K562 (cell line): ENCODE results near the gene GRID2IP. TPM values are rescaled to one million over a fixed set of nuclear protein-coding genes. Genes with fewer than 3 reads are reported as not detected.

Source experiments
- ATAC-seq: fragments of 200-7000 bp; cut with Tn5 transposase; 3 replicates; pipeline ENCODE4 v1.9.1; 2020; ENCODE audit warnings: moderate library complexity
- BruUV-seq: library from RNA; stranded (reverse); fragments of 400-500 nt; replicated peaks from 2 replicates; lab custom pipeline; 2021; lab: Mats Ljungman, UMichigan
- CTCF ChIA-PET: fragments of 300-600 bp; formaldehyde crosslinking; extraction: SDS; loops from one replicate; lab custom pipeline; 2021; ENCODE audit warnings: low intra/inter-chr PET ratio; lab: Yijun Ruan, JAX
- POLR2A ChIA-PET: fragments of 300-600, 350-650 bp; sonication (Branson Sonifier 250); formaldehyde crosslinking; extraction: SDS; loops from one replicate; lab custom pipeline; 2021; ENCODE audit warnings: antibody characterized with exemption, inconsistent platforms; lab: Yijun Ruan, JAX
- DNase-seq, 4 experiments: peaks; one replicate each; pipeline versions ENCODE4 v3.0.0 to v3.0.0-alpha.2; 2011 to 2018; ENCODE audit warnings: low spot score in 3 of 4, mixed read lengths in 3 of 4; ENCODE audit errors: extremely low read depth in 1 of 4
- FAIRE-seq: peaks from 2 replicates; lab custom pipeline; 2011; peaks lifted over from hg19 to GRCh38; lab: Jason Lieb, UNC
- H2AFZ ChIP-seq: 2 replicates; pipeline ENCODE4 v1.6.0; 2011; ENCODE audit warnings: low read depth, low read length, control low read depth, inconsistent platforms
- H3K27ac ChIP-seq: fragments of 200-600 bp; 3 replicates; pipeline ENCODE4 v1.8.0; 2011; ENCODE audit warnings: low read depth, mild to moderate bottlenecking, control low read depth, inconsistent platforms, low read length, moderate library complexity, mixed read lengths; ENCODE audit errors: extremely low read depth
- H3K27me3 ChIP-seq, 2 experiments: fragments of 300-600 bp in 1 of 2; 2 replicates in 1 of 2; 3 replicates in 1 of 2; pipeline versions ENCODE4 v1.6.0 to v1.8.0; 2011; ENCODE audit warnings: inconsistent platforms in 2 of 2, low read length in 2 of 2, mild to moderate bottlenecking in 1 of 2, mixed read lengths in 1 of 2, moderate library complexity in 1 of 2; ENCODE audit not compliant: control insufficient read depth in 2 of 2, insufficient read depth in 2 of 2
- H3K36me3 ChIP-seq: fragments of 300-600 bp; 3 replicates; pipeline ENCODE4 v1.8.0; 2011; ENCODE audit warnings: mild to moderate bottlenecking, low read length, inconsistent platforms; ENCODE audit not compliant: control insufficient read depth, insufficient read depth
- H3K4me1 ChIP-seq, 2 experiments: fragments of 200-600 bp in 1 of 2; replicated peaks in 1 of 2; 2 replicates in 1 of 2; 3 replicates in 1 of 2; pipeline versions ENCODE4 v1.5.1 to v1.8.0; 2011; ENCODE audit warnings: inconsistent platforms in 2 of 2, low read length in 2 of 2, mild to moderate bottlenecking in 1 of 2, mixed read lengths in 1 of 2, moderate library complexity in 1 of 2; ENCODE audit not compliant: control insufficient read depth in 2 of 2, insufficient read depth in 2 of 2
- H3K4me2 ChIP-seq: 2 replicates; pipeline ENCODE4 v1.6.1; 2011; ENCODE audit warnings: low read length, control low read depth, inconsistent platforms, mixed read lengths; ENCODE audit not compliant: insufficient read depth
- H3K4me3 ChIP-seq: fragments of 200-600 bp; sonication (generic), shearing (Covaris generic); 2 replicates; pipeline ENCODE4 v1.5.1; 2016; ENCODE audit warnings: control low read depth, inconsistent platforms
- H3K79me2 ChIP-seq: fragments of 200-600 bp; 3 replicates; pipeline ENCODE4 v1.8.0; 2011; ENCODE audit warnings: low read length, inconsistent platforms; ENCODE audit not compliant: control insufficient read depth, insufficient read depth
- H3K9ac ChIP-seq, 2 experiments: 2 replicates each; pipeline versions ENCODE4 v1.6.0 to v1.6.1; 2011; ENCODE audit warnings: low read depth in 2 of 2, low read length in 2 of 2, control low read depth in 1 of 2, inconsistent platforms in 1 of 2, mild to moderate bottlenecking in 1 of 2, mixed read lengths in 1 of 2; ENCODE audit not compliant: insufficient read depth in 1 of 2
- H3K9me1 ChIP-seq: one replicate; pipeline ENCODE4 v1.6.0; 2011; ENCODE audit warnings: inconsistent platforms, mild to moderate bottlenecking, low read length, moderate library complexity; ENCODE audit not compliant: control insufficient read depth, insufficient read depth
- H3K9me3 ChIP-seq: replicated peaks from 2 replicates; pipeline ENCODE4 v1.5.1; 2011; ENCODE audit warnings: low read depth, low read length, inconsistent platforms; ENCODE audit not compliant: control insufficient read depth, insufficient read depth
- H4K20me1 ChIP-seq: replicated peaks from 2 replicates; pipeline ENCODE4 v1.6.1; 2011; ENCODE audit warnings: low read length, inconsistent platforms, mixed read lengths; ENCODE audit not compliant: control insufficient read depth, insufficient read depth
- ASH1L ChIP-seq: fragments of 450-650 bp; IDR thresholded peaks from 2 replicates; pipeline ENCODE4 v1.6.1; 2018; ENCODE audit warnings: borderline replicate concordance, mild to moderate bottlenecking, low read depth; ENCODE audit not compliant: partially characterized antibody
- ATF3 ChIP-seq, 2 experiments: fragments of 450-650 bp in 1 of 2; sonication (generic) in 1 of 2; formaldehyde crosslinking in 1 of 2; IDR thresholded peaks in 1 of 2; conservative IDR thresholded peaks in 1 of 2; 2 replicates each; pipeline versions ENCODE4 v1.6.1 to v1.8.1; 2016 to 2023; ENCODE audit warnings: mild to moderate bottlenecking in 2 of 2, moderate library complexity in 2 of 2, inconsistent platforms in 1 of 2, missing genetic modification reagents in 1 of 2
- CBX1 ChIP-seq: sonication (generic); IDR thresholded peaks from 2 replicates; pipeline ENCODE4 v1.6.1; 2016; ENCODE audit warnings: antibody characterized with exemption, low read depth, mild to moderate bottlenecking
- CTBP1 ChIP-seq: fragments of 450-650 bp; IDR thresholded peaks from 2 replicates; pipeline ENCODE4 v1.6.1; 2016; ENCODE audit warnings: borderline replicate concordance
- NCOA1 ChIP-seq: fragments of 450-650 bp; IDR thresholded peaks from 2 replicates; pipeline ENCODE4 v1.6.1; 2016; ENCODE audit warnings: low read depth
- NCOA2 ChIP-seq, 2 experiments: fragments of 450-650 bp; IDR thresholded peaks; 2 replicates each; pipeline ENCODE4 v1.6.1; 2018; ENCODE audit warnings: mild to moderate bottlenecking in 2 of 2, moderate library complexity in 1 of 2; ENCODE audit not compliant: partially characterized antibody in 2 of 2
- NKRF ChIP-seq: fragments of 450-650 bp; IDR thresholded peaks from 2 replicates; pipeline ENCODE4 v1.6.1; 2016; ENCODE audit warnings: borderline replicate concordance
- POU5F1 ChIP-seq: fragments of 150-350 bp; IDR thresholded peaks from 2 replicates; pipeline ENCODE4 v1.6.1; 2014; ENCODE audit warnings: borderline replicate concordance, low read length, low read depth, mild to moderate bottlenecking; ENCODE audit not compliant: partially characterized antibody
- STAG1 ChIP-seq: sonication (generic); formaldehyde crosslinking; IDR thresholded peaks from 2 replicates; pipeline ENCODE4 v1.5.0; 2020; ENCODE audit warnings: missing genetic modification reagents, borderline replicate concordance
- TBL1XR1 ChIP-seq, 2 experiments: IDR thresholded peaks; 2 replicates each; pipeline ENCODE4 v1.6.1; 2012; ENCODE audit warnings: improper control_type of control experiment in 2 of 2, low read length in 2 of 2, mild to moderate bottlenecking in 1 of 2
- ZBTB8A ChIP-seq: fragments of 450-650 bp; IDR thresholded peaks from 2 replicates; pipeline ENCODE4 v1.6.1; 2018; ENCODE audit warnings: mild to moderate bottlenecking, moderate library complexity; ENCODE audit not compliant: partially characterized antibody
- WGBS: fragments of 100-300 bp; shearing (Covaris generic); methylation state at CpG from one replicate; pipeline ENCODE4 v1.1.6; 2016; ENCODE audit warnings: low coverage, mixed read lengths; ENCODE audit not compliant: insufficient coverage; ENCODE audit errors: missing lambda C conversion rate; 5-methylcytosine and 5-hydroxymethylcytosine counted together
- in situ Hi-C: fragments of 300-500 bp; cut with MboI; formaldehyde crosslinking; loops from 4 replicates; pipeline ENCODE4 v1.15.0; 2018; ENCODE audit warnings: inconsistent platforms, mixed read lengths
- intact Hi-C: fragments of 100-400 bp; cut with micrococcal nuclease; formaldehyde crosslinking; loops from 2 replicates; pipeline ENCODE4 v1.14.2; 2022
- polyA plus RNA-seq, 8 experiments: library from polyadenylated mRNA; depleted of rRNA in 4 of 8; stranded (reverse) in 5 of 8; unstranded in 3 of 8; fragments of >200 nt; fragmentation: Nextera tagmentation in 2 of 8; fragmentation: Illumina TruSeq in 1 of 8; extraction: Ambion mirVana in 2 of 8; extraction: Trizol in 1 of 8; gene quantifications; 2 replicates each; pipeline versions ENCODE4 v1.2.1 to v1.2.3, GENCODE V29; 2011 to 2014; ENCODE audit warnings: inconsistent platforms in 1 of 8, missing spikeins in 1 of 8
- total RNA-seq, 7 experiments: library from RNA; depleted of rRNA in 6 of 7; stranded (reverse); fragments of >200 nt in 6 of 7; fragmentation: Illumina TruSeq in 2 of 7; extraction: Trizol in 2 of 7; gene quantifications; 2 replicates each; pipeline versions ENCODE4 v1.2.1 to v1.2.3, GENCODE V29; 2011 to 2021; ENCODE audit warnings: low replicate concordance in 1 of 7

The GRID2IP gene
- total and polyA plus RNA-seq, 9 of the 15 experiments (the other 6 are each of a cell fraction or from before 2014, with no cell fraction given): not detected

DNA sequence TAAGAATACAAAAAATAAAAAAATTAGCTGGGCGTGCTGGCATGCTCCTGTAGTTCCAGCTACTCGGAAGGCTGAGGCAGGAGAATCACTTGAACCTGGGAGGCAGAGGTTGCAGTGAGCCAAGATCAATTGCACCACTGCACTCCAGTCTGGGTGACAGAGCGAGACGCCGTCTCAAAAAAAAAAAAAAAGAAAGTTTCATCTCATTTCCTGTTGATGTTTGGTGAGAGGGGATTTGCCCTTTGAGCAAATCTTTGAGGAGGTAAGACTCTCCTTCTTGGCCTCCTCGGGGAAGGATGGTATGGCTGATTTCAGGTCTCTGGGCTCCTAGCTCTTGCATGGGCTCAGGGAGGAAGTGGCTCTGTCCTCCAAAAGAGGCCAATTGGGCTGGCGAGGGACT lies 3.6 kb upstream of the GRID2IP start:
- no peaks in the 10 kb centered on the region for H3K36me3 ChIP-seq
- ATAC-seq: no peak
- H3K4me3 ChIP-seq: no peak overlapping the region
- H3K9me1 ChIP-seq: no peaks in the 10 kb centered on the region
- H3K4me1 ChIP-seq: peaks cover 0 to 9% of the 10 kb centered on the region in 2 experiments; a peak in 1 of 5 replicates
- WGBS: 28% methylated on average over 7 of the region's 7 CpGs
- H2AFZ ChIP-seq: no peak overlapping the region
- no peak overlapping the region for H3K27ac ChIP-seq
- no peaks in the 10 kb centered on the region for H3K79me2 ChIP-seq
- no peaks in the 10 kb centered on the region for H3K9me3 ChIP-seq
- DNase-seq: no peak
- intact Hi-C loops (no loop called here), in situ Hi-C loops (no loop called here)
- H3K4me2 ChIP-seq: no peak overlapping the region
- H3K27me3 ChIP-seq: peaks cover 7 to 32% of the 10 kb centered on the region in 2 experiments; a peak in 3 of 5 replicates
- no TSS peak for BruUV-seq
- TF ChIP-seq ASH1L (no peak), STAG1 (CRISPR knock-in tag) (no peak), POU5F1 (no peak), CTBP1 (no peak)
- H4K20me1 ChIP-seq: no peaks in the 10 kb centered on the region
- FAIRE-seq: peak; percentile 19
- ChIA-PET CTCF (interaction anchor here (0.5 kb wide), 1 partner anchor 16 kb away, joined by 4 read pairs; no protein-coding TSS in a partner anchor), POLR2A (interaction anchor here (0.7 kb wide), 2 partner anchors 10 kb away, joined by 3 read pairs; no protein-coding TSS in a partner anchor)
- no peak overlapping the region for H3K9ac ChIP-seq

GRCh38 chr7:6553448-6554044 lies 2.3 kb upstream of the GRID2IP start:
- ATAC-seq (peak; percentile 74), DNase-seq (peak in 2 of 4 experiments; percentile 34 to 39), FAIRE-seq (no peak)
- peak overlapping the region in 1 of 2 experiments; percentile 45; a peak in 1 of 4 replicates for H3K9ac ChIP-seq
- peaks cover 5 to 27% of the 10 kb centered on the region in 2 experiments; a peak in 3 of 5 replicates for H3K27me3 ChIP-seq
- no peaks in the 10 kb centered on the region for H3K36me3 ChIP-seq
- 1% methylated on average over 7 of the region's 7 CpGs for WGBS
- no peak overlapping the region for H3K4me2 ChIP-seq
- in situ Hi-C loops (no loop called here), intact Hi-C loops (no loop called here)
- CTCF ChIA-PET: no interaction called here
- H3K27ac ChIP-seq: no peak overlapping the region
- H3K4me3 ChIP-seq: no peak overlapping the region
- POLR2A ChIA-PET: interaction anchor here (1.0 kb wide), 1 partner anchor 17 kb away, joined by 6 read pairs; no protein-coding TSS in a partner anchor
- H3K79me2 ChIP-seq: no peaks in the 10 kb centered on the region
- H3K9me3 ChIP-seq: no peaks in the 10 kb centered on the region
- no TSS peak for BruUV-seq
- H3K4me1 ChIP-seq: peaks cover 0 to 9% of the 10 kb centered on the region in 2 experiments; a peak in 1 of 5 replicates
- H4K20me1 ChIP-seq: no peaks in the 10 kb centered on the region
- no peak overlapping the region for H2AFZ ChIP-seq
- H3K9me1 ChIP-seq: no peaks in the 10 kb centered on the region
- TF ChIP-seq NKRF (no peak), NCOA2 (IDR thresholded peaks at IDR 0.05; ENCODE audit: partially characterized antibody in 2 of 2) (no peak), TBL1XR1 (IDR thresholded peaks at IDR 0.05; ENCODE audit: low read length in 2 of 2) (no peak), CBX1 (no peak), NCOA1 (no peak), ATF3 (IDR thresholded peaks at IDR 0.05) (peak; percentile 73), ATF3 (CRISPR knock-in tag; conservative IDR thresholded peaks at IDR 0.05) (no peak), ZBTB8A (no peak)
